ENCODE data around the gene SFMBT2.

Gene SFMBT2

DNA sequence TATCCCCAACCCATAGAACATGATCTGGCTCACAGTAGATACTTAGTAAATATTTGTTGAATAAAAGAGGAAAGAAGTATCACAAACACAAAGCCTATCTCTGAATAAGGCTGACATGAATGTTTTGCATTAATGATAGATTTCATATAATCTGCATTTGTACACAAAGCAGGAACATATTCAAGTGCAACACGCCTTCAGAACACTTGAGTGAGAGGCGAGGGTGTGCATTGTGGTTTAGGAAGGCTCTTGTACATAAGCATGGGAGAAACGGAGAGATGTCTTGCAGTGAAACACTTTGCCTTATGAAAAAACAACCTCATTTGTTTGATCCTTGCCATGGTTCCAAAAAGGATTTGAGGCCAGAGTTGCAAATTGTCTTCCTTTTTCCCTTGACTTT is 14.1 kb upstream of the SFMBT2 start:
- no peak for DNase-seq

GRCh38 chr10:7424315-7424714 is 13.5 kb upstream of the SFMBT2 start:
- no peak for DNase-seq

- no peak for DNase-seq
Observed at GRCh38 chr10:7423521-7423920, 12.7 kb upstream of the SFMBT2 start.

DNA sequence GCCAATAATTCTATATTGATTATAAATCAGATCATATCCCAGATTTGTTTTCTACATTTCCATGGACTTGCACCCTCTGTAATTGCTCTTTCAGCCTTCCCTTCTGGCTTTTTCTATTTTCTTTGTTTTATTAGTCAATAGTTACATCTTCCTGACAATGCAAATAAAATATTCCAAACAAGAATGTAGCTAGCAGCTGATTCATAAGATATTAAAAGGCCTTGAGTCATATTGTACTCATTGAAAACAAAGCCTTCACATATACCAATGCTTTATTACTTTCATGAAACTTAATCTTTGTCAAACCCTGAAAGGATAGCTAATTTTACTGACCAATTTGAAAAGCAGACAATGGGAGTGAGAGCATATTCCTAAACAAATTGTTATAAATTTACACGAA is 10.7 kb upstream of the SFMBT2 start:
- DNase-seq = no peak

DNA sequence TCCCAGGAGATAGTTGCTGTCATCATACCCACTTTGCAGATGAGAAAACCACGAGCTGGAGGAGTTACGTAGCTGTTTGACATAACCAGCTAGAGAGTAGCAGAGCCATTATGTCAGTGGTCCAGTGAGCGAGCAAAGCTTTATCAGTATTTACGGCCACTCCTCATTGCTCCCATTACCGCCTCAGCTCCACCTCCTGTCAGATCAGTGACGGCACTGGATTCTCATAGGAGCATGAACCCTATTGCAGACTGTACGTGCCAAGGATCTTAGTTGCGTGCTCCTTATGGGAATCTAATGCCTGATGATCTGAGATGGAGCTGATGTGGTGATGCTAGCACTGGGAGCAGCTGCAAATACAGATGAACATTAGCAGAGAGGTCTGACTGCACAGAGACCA is 9.2 kb upstream of the SFMBT2 start:
- no peak for DNase-seq

DNA sequence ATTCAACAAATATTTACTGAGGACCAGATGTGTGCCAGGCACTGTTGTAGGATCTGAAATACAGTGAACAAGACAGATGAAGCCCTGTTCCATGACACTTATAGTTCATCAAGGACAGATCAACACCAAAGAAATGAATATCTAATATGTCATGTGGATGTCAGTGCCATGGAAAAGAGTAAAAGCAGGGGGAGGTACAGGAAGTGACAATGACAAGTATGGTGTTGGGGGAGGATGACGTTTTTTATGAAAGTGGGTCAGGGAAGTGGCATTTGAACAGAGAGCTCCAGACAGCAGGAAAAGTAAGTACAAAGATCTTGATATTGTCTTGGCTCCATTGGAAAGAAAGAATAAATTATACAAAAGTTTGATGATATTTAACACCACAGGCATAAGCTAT is 7.0 kb upstream of the SFMBT2 start:
- no peak for DNase-seq

DNA sequence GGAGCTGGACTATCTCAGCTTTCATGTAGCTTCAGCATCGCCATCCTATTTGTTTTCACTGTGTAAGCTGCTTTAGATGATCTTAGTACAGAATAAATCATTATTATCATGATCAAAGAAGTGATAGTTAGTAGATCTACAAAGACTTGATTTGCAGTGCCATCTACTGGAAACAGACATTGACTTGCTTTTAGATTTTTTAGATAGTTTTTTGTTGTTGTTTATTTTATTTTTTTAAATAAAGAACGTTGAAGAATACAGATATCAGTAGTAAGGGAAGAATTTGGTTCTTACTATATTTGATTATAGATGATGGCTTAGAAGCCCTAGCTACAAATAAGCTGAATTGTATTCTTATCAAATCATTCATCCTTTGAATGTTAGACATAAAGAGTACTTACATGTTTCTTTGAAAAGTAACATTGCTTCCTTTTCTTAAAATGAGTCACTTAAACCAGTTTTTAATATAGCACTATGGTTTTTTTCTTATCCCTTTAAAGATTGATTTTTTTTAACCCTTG is 6.3 kb upstream of the SFMBT2 start:
- peak; percentile 2 for DNase-seq

- no peak for DNase-seq
Observed at GRCh38 chr10:7414766-7415165, 3.9 kb upstream of the SFMBT2 start.

DNA sequence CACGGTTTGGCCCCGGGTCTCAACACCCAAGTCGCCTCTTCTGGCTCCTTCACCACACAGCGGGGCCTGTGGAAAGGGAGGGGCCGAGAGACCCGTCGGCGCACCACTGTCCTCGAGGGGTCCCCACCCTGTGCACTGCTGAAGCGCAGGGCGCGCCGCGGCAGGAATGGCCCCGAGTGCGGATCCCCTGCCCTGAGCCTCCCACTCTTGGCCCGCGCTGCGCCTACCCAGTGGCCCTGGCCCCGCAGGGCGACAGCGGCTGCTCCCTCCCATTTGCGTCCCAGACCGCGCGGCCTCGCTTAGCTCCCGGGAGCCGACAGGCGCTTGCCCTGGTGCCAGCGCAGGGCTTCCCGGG is 2.1 kb upstream of the SFMBT2 start:
- DNase-seq = no peak

DNA sequence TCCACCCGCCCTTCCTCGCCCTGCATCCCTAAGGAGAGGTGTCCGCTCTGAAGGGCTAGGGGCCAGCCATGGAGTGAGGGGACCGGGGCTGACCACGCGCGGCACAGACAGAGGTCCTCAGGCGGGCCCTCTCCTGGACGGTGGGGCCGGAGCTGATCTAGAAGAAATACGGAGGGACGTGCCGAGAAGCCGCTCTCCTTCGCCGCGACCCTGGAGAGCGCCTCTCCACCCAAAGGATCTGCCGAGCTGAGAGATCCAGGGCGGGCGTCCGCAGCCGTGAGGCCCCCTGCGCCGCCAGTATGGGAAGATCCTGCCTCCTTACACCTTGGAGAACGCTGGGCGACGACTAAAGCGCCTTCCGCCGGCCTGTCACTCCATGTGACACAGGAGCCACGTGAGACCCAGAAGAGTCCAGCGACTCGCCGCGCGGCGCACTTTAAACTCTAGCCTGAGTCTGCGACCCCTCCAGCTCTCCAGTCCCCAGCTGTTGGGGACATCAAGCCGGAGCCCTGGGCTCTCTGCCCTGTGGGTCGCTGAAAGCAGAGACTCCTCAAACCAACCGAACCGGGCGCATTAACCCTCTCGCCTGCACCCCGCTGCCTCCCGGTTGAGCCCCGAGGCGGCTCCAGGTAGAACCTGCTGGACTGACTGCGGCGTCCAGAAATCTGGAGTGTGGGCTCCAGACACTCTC is 1.5 kb upstream of the SFMBT2 start:
- no peak for DNase-seq

- no peak for DNase-seq
Observed at GRCh38 chr10:7411671-7412128, 866 bp upstream of the SFMBT2 start.

DNA sequence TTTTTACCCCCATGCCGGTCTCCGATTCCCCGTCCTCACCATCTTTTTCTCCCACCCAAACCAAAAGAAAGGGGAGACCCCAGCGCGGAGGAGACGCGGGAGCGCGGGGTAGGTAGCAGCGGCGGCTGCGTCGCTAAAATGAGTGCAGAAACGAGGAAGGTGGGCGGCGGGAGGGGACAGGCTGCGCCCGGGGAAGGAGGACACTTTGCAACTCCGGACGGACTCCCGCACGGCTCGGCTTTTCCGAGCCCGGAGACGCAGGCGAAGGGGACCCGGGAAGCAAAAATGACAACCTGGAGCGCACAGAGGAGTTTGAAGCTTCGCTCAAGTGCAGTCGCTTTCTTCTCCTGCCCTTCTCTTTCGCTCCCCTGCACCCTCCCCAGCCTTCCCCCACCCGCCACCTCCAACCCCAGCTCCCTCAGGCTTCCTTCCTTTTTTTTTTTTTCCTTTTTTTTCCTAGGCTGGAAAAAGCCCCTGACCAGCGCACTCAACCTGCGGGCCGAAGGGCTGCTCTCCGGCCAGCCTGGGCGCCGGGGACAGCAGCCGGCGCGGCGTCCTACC is 453 bp downstream of the SFMBT2 start:
- DNase-seq = no peak

DNA sequence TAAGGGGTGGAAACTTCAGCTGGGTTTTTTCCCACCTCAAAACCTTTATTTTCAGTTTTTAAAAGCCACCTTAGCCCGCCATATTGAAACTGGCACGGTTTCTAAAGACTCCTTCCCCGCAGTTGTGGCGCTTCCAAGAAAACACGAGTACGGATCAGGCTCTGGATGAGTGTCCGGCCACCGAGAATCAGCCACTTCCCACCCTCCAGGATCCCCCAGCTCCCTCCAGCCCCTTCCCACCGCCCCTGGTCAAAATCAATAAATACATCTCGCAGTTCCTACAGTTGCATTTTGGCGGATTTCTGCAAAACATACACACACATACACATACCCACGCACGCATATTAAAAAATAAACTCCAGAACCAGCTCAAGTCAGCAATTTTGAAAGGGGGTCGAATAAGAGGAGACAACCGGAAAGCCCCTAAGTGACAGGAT is 1.1 kb downstream of the SFMBT2 start:
- DNase-seq = no peak

DNA sequence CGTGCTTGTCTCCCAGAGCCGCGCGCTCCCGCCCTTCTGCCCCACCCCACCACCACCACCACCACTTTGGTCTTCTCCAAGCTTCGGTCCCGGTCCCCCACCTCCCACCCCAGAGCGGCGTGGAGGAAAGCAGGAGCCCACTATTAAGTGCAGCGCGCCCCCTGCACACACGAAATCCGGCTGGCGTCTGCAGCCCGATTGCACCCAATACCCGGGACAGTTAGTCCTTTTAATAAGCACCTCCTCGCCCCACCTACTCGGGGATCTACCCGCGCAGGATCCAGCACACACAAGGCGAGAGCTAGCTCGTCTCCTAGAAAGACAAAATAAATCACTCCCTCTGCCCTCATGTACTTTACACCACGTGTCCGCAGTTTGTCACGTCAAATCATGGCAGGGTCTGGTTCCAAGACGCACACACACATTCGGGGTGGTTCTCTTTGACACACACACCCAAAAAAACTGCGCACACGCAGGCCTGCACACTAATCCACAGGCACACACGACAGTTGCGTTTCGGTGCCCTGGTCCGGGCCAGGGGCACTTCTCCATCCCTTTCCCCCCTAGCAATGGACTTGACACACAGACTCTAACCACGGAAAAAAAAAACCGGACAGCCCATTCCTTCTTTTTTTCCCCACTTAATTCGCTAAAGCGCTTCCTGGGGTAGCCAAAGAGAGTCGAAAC is 1.6 kb downstream of the SFMBT2 start:
- no peak for DNase-seq

GRCh38 chr10:7408291-7409044 is 2.4 kb downstream of the SFMBT2 start:
- no peak for DNase-seq

DNA sequence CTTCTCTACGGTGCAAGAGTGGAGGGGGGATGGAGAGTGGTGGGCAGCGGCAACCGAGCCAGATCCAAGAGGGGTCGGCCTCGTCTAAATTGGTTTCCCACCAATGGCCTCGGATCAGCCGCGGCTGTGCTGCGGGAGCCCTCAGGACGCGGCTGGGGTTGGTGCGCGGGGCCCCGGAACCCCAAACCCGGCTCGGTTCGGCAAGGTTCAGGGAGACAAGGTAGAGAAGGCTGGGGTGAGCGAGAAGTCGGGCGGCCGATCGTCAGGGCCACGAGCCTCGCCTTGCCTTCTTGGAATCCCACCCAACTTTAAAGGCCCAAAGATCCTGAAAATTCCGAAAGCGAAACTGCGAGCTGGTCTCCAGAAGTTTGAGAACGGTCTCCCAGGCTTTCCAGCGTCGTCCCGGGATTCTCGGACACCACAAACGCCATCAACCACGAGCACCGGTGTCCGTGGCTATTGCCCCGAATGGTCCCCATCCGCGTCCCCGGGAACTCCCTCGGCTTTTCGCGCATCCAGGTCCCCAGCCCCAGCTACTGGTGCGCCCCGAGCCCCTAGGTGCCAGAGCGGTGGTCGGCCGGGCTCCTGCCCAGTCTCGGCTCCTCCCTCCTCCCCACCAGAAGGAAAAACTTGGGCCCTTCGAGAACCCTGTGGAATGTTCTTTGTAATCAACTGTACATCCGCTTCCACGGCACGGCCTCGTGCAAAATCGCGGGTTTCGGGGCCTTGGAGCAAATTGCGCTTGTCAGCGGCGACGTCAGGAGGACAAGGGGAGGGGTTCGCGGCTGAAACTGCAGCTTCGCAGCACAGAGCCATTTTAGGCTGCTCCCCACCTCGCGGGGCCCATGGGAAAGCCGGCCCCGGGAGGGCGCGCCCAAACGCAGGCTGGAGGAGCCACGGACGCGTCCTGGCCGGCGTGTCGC is 3.2 kb downstream of the SFMBT2 start:
- no peak for DNase-seq

DNA sequence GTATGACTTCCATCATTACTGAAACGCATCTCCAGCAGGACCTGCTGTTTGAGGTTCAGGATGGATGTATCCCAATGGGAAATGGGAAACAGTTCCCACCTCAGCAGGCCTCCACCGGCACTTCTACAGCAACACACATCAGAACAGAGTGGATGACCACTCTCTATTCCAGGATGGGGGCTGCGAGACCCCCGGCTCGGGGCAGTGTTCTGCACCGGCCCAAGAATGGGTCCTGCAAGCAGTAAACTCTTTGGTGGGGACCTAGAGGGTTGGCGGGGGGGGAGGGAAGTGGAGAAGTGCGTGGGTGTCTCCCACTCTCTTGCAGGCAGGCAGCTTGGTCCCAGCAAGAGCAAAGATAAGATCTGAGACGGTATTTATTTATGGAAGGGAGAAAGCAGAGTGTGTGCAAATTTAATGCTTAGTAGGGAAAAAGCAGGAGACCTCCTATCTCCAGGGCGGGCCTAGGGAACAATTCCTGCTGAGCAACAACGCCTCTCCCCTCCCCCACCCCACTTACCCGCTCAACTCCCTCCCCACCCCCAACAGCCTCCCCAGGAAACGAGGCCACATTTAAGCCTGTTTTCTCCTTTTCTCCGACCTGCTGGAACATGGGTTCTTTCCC is 4.0 kb downstream of the SFMBT2 start:
- no peak for DNase-seq

DNA sequence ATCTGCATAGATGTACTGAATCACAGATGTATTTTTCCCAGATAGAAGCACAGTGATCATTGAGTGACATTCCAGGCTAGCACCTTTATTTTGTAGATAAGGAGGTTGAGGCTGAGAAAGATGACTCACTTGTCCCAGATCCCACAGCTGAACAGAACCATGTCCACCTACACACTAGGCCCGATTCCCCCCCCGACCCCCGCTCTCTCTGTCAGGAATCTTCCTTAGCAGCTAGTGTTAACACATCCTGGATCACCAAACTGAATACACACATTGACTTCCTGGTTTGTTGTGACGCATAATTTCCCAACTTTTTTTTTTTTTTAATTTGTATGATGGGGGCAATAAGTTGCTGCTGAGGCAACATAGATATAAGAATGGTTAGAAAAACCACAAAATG is 5.2 kb downstream of the SFMBT2 start:
- no peak for DNase-seq

DNA sequence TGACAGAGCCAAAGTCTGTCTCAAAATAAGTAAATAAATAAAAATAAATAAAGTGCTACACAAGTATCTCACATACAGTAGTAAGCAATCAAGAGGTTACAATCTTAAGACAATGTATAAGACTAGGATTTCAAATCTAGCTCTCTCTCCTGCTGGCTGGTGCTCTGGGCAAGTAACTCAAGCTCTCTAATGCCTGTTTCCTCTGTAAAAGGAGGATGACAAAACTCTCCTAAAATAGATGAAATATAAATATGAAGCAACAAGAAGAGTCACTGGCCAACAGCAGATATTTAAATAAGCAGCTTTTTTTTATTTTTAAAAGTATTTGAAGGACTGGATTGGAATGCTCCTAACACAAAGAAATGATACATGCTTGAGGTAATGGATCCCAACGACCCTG is 7.2 kb downstream of the SFMBT2 start:
- no peak for DNase-seq

DNA sequence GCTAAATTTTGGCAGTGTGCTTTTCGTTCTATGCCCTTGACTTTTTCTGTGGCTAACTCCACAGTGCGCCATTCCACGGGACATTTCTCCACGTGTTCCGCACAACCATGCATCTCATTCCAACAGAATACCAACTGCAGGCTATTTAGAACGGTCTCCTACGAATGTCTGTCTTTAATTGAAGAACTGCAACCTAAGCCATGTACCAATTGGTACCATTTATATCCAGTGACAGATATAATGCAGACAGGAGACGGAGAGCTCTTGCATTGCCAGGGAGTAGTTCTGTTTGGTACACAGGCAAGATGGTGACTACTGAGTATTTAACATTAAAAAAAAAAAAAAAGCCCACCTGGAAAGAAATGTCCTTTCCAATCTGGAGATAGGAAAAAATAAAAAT is 9.1 kb downstream of the SFMBT2 start:
- no peak for DNase-seq

DNA sequence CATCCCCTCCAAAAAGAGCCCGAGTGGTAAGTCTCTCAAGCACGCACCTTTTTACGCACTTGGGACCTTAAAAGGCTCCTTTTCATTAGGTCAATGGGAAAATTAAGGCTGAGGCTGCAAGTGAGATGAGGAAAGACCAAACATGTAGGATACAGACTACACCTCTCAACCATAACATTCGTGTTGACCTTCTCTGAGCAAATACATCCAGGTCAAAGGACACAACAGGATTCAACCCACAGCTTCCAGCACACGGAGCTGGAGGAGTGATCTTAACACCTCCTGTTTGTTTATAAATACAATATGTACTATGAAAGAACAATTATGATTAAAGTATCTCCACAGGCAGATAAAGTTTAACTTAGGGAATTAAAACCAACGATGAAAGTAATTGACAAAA is 9.7 kb downstream of the SFMBT2 start:
- no peak for DNase-seq

Measured in NCI-H1105 treated with DMSO at 0.1 percent for 48 hours (cell line).